ENCODE results near the gene GSG1L. TPM values are rescaled to one million over a fixed set of nuclear protein-coding genes. Genes with fewer than 3 reads are reported as not detected.

GSG1L gene
- not detected for polyA plus RNA-seq (2012; ENCODE audit: low read depth, missing spikeins)

- TF ChIP-seq POLR2A (IDR thresholded peaks at IDR 0.05; ENCODE audit: low read depth, low read length) (no peak), PAX5 (IDR thresholded peaks at IDR 0.05; ENCODE audit: insufficient read depth, low read length, severe bottlenecking) (no peak), POLR2AphosphoS5 (IDR thresholded peaks at IDR 0.05; ENCODE audit: low read depth, low read length) (no peak), POU2F2 (IDR thresholded peaks at IDR 0.05; ENCODE audit: low read depth, low read length) (no peak), TAF1 (IDR thresholded peaks at IDR 0.05; ENCODE audit: low read depth, low read length) (no peak), SPI1 (IDR thresholded peaks at IDR 0.05; ENCODE audit: low read depth, low read length) (no peak)
- no peak for DNase-seq (ENCODE audit: insufficient read length, low spot score)
- FAIRE-seq: no peak
These were observed at the start of gene GSG1L for GRCh38 chr16:28063591-28064061. GSG1L (minus strand) TSS chr16:28063714; CDS start chr16:28063424, 290 bp downstream.

GRCh38 chr16:28112908-28113307 is 49.4 kb upstream of the GSG1L start:
- DNase-seq (ENCODE audit: insufficient read length, low spot score): no peak
- FAIRE-seq: no peak
- TF ChIP-seq POU2F2 (IDR thresholded peaks at IDR 0.05; ENCODE audit: low read depth, low read length): no peak
- TF ChIP-seq PAX5 (IDR thresholded peaks at IDR 0.05; ENCODE audit: insufficient read depth, low read length, severe bottlenecking): no peak
- TF ChIP-seq SPI1 (IDR thresholded peaks at IDR 0.05; ENCODE audit: low read depth, low read length): no peak
- TF ChIP-seq POLR2AphosphoS5 (IDR thresholded peaks at IDR 0.05; ENCODE audit: low read depth, low read length): no peak
- TF ChIP-seq TAF1 (IDR thresholded peaks at IDR 0.05; ENCODE audit: low read depth, low read length): no peak
- no peak for TF ChIP-seq POLR2A (IDR thresholded peaks at IDR 0.05; ENCODE audit: low read depth, low read length)

GRCh38 chr16:28110977-28111376 is 47.5 kb upstream of the GSG1L start:
- FAIRE-seq (no peak), DNase-seq (ENCODE audit: insufficient read length, low spot score) (no peak)
- no peak for TF ChIP-seq POU2F2 (IDR thresholded peaks at IDR 0.05; ENCODE audit: low read depth, low read length)
- no peak for TF ChIP-seq SPI1 (IDR thresholded peaks at IDR 0.05; ENCODE audit: low read depth, low read length)
- no peak for TF ChIP-seq POLR2AphosphoS5 (IDR thresholded peaks at IDR 0.05; ENCODE audit: low read depth, low read length)
- TF ChIP-seq PAX5 (IDR thresholded peaks at IDR 0.05; ENCODE audit: insufficient read depth, low read length, severe bottlenecking): no peak
- TF ChIP-seq POLR2A (IDR thresholded peaks at IDR 0.05; ENCODE audit: low read depth, low read length): no peak
- no peak for TF ChIP-seq TAF1 (IDR thresholded peaks at IDR 0.05; ENCODE audit: low read depth, low read length)

GRCh38 chr16:28110479-28110878 is 47.0 kb upstream of the GSG1L start:
- FAIRE-seq (no peak), DNase-seq (ENCODE audit: insufficient read length, low spot score) (no peak)
- TF ChIP-seq SPI1 (IDR thresholded peaks at IDR 0.05; ENCODE audit: low read depth, low read length): no peak
- TF ChIP-seq POLR2A (IDR thresholded peaks at IDR 0.05; ENCODE audit: low read depth, low read length): no peak
- no peak for TF ChIP-seq PAX5 (IDR thresholded peaks at IDR 0.05; ENCODE audit: insufficient read depth, low read length, severe bottlenecking)
- TF ChIP-seq POU2F2 (IDR thresholded peaks at IDR 0.05; ENCODE audit: low read depth, low read length): no peak
- no peak for TF ChIP-seq POLR2AphosphoS5 (IDR thresholded peaks at IDR 0.05; ENCODE audit: low read depth, low read length)
- no peak for TF ChIP-seq TAF1 (IDR thresholded peaks at IDR 0.05; ENCODE audit: low read depth, low read length)

GRCh38 chr16:28110074-28110473 is 46.6 kb upstream of the GSG1L start:
- DNase-seq (ENCODE audit: insufficient read length, low spot score) (no peak), FAIRE-seq (no peak)

GRCh38 chr16:28108590-28109247 is 45.2 kb upstream of the GSG1L start:
- DNase-seq (ENCODE audit: insufficient read length, low spot score) (no peak), FAIRE-seq (no peak)
- TF ChIP-seq SPI1 (IDR thresholded peaks at IDR 0.05; ENCODE audit: low read depth, low read length) (no peak), PAX5 (IDR thresholded peaks at IDR 0.05; ENCODE audit: insufficient read depth, low read length, severe bottlenecking) (no peak)

More at GRCh38 chr16:28110074-28110473, 46.6 kb upstream of the GSG1L start:
- TF ChIP-seq POLR2A (IDR thresholded peaks at IDR 0.05; ENCODE audit: low read depth, low read length): no peak
- no peak for TF ChIP-seq SPI1 (IDR thresholded peaks at IDR 0.05; ENCODE audit: low read depth, low read length)
- no peak for TF ChIP-seq POLR2AphosphoS5 (IDR thresholded peaks at IDR 0.05; ENCODE audit: low read depth, low read length)
- no peak for TF ChIP-seq TAF1 (IDR thresholded peaks at IDR 0.05; ENCODE audit: low read depth, low read length)
- TF ChIP-seq PAX5 (IDR thresholded peaks at IDR 0.05; ENCODE audit: insufficient read depth, low read length, severe bottlenecking): no peak
- no peak for TF ChIP-seq POU2F2 (IDR thresholded peaks at IDR 0.05; ENCODE audit: low read depth, low read length)

- no peak for FAIRE-seq
- no peak for TF ChIP-seq POU2F2 (IDR thresholded peaks at IDR 0.05; ENCODE audit: low read depth, low read length)
- TF ChIP-seq TAF1 (IDR thresholded peaks at IDR 0.05; ENCODE audit: low read depth, low read length): no peak
- TF ChIP-seq SPI1 (IDR thresholded peaks at IDR 0.05; ENCODE audit: low read depth, low read length): no peak
- TF ChIP-seq POLR2AphosphoS5 (IDR thresholded peaks at IDR 0.05; ENCODE audit: low read depth, low read length): no peak
- TF ChIP-seq PAX5 (IDR thresholded peaks at IDR 0.05; ENCODE audit: insufficient read depth, low read length, severe bottlenecking): no peak
- TF ChIP-seq POLR2A (IDR thresholded peaks at IDR 0.05; ENCODE audit: low read depth, low read length): no peak
- no peak for DNase-seq (ENCODE audit: insufficient read length, low spot score)
These were observed 43.7 kb upstream of the GSG1L start for GRCh38 chr16:28107232-28107631.

- no peak for FAIRE-seq
- TF ChIP-seq POLR2AphosphoS5 (IDR thresholded peaks at IDR 0.05; ENCODE audit: low read depth, low read length): no peak
- TF ChIP-seq TAF1 (IDR thresholded peaks at IDR 0.05; ENCODE audit: low read depth, low read length): no peak
- DNase-seq (ENCODE audit: insufficient read length, low spot score): no peak
These were observed 43.1 kb upstream of the GSG1L start for GRCh38 chr16:28106467-28107215.

- TF ChIP-seq TAF1 (IDR thresholded peaks at IDR 0.05; ENCODE audit: low read depth, low read length): no peak
- TF ChIP-seq SPI1 (IDR thresholded peaks at IDR 0.05; ENCODE audit: low read depth, low read length): no peak
- TF ChIP-seq POLR2A (IDR thresholded peaks at IDR 0.05; ENCODE audit: low read depth, low read length): no peak
- no peak for TF ChIP-seq PAX5 (IDR thresholded peaks at IDR 0.05; ENCODE audit: insufficient read depth, low read length, severe bottlenecking)
- no peak for TF ChIP-seq POLR2AphosphoS5 (IDR thresholded peaks at IDR 0.05; ENCODE audit: low read depth, low read length)
- no peak for TF ChIP-seq POU2F2 (IDR thresholded peaks at IDR 0.05; ENCODE audit: low read depth, low read length)
- FAIRE-seq (no peak), DNase-seq (ENCODE audit: insufficient read length, low spot score) (no peak)
These were observed 42.4 kb upstream of the GSG1L start for GRCh38 chr16:28105954-28106353.
